22Rv1 (cell line): ENCODE measurements around the gene SIPA1L3.

ENCODE experiments used
- H3K27ac ChIP-seq: fragments of 450-650 bp; 2 replicates; pipeline ENCODE4 v1.5.1; 2017
- ZFX ChIP-seq: fragments of 450-650 bp; IDR thresholded peaks from 2 replicates; pipeline ENCODE4 v1.6.1; 2017; ENCODE audit warnings: antibody characterized with exemption, borderline replicate concordance
- TF ChIP-seq, protein P1 (sequence below): fragments of 450-650 bp; IDR thresholded peaks from 2 replicates; pipeline ENCODE4 v1.5.1; 2017; ENCODE audit warnings: mild to moderate bottlenecking

Gene SIPA1L3

GRCh38 chr19:38252941-38253691 lies 346.1 kb downstream of the SIPA1L3 start:
- H3K27ac ChIP-seq: no peak overlapping the region

DNA sequence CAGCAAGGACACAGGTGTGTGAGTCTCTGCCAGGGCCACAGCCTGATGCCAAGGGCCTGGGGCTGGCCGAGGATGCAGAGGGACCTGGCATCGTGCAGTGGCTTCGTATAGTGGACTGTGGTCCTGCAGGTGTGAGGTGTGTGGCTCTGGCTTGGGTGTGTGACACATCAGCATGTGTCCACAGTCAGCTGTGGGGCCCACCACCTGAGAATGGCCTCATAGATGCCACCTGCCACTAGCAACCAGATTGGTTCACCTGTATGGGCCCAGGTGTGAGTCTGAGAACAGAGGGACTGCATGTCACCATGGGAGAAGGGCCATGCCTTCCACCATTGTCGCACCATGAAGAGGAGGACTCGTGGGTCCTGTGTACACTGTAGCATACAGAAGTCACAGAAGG lies 346.8 kb downstream of the SIPA1L3 start:
- TF ChIP-seq, protein P1, sequence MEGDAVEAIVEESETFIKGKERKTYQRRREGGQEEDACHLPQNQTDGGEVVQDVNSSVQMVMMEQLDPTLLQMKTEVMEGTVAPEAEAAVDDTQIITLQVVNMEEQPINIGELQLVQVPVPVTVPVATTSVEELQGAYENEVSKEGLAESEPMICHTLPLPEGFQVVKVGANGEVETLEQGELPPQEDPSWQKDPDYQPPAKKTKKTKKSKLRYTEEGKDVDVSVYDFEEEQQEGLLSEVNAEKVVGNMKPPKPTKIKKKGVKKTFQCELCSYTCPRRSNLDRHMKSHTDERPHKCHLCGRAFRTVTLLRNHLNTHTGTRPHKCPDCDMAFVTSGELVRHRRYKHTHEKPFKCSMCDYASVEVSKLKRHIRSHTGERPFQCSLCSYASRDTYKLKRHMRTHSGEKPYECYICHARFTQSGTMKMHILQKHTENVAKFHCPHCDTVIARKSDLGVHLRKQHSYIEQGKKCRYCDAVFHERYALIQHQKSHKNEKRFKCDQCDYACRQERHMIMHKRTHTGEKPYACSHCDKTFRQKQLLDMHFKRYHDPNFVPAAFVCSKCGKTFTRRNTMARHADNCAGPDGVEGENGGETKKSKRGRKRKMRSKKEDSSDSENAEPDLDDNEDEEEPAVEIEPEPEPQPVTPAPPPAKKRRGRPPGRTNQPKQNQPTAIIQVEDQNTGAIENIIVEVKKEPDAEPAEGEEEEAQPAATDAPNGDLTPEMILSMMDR: no peak
- no peak for TF ChIP-seq ZFX

More at GRCh38 chr19:38252941-38253691, 346.1 kb downstream of the SIPA1L3 start:
- no peak for TF ChIP-seq ZFX
- TF ChIP-seq, protein P1: no peak

GRCh38 chr19:38255383-38256014 lies 348.5 kb downstream of the SIPA1L3 start:
- no peak overlapping the region for H3K27ac ChIP-seq
- TF ChIP-seq, protein P1: no peak
- no peak for TF ChIP-seq ZFX

More for the DNA sequence above, 346.8 kb downstream of the SIPA1L3 start:
- H3K27ac ChIP-seq: no peak overlapping the region
